HEK293 (cell line): Measurements from ENCODE around the gene RPL13A.

Source experiments
- BCL11A ChIP-seq: fragments of 450-650 bp; formaldehyde crosslinking; IDR thresholded peaks from 2 replicates; pipeline ENCODE4 v1.5.1; 2016; ENCODE audit warnings: low read depth, missing biosample characterization, missing genetic modification characterization
- BCL11B ChIP-seq: fragments of 450-650 bp; formaldehyde crosslinking; IDR thresholded peaks from 2 replicates; pipeline ENCODE4 v1.5.1; 2016; ENCODE audit warnings: low read depth, missing biosample characterization, missing genetic modification characterization
- HOXC10 ChIP-seq: sonication (generic); formaldehyde crosslinking; IDR thresholded peaks from 2 replicates; pipeline ENCODE4 v1.8.1; 2023; ENCODE audit warnings: mild to moderate bottlenecking, missing genetic modification reagents
- KLF9 ChIP-seq: fragments of 450-650 bp; formaldehyde crosslinking; IDR thresholded peaks from 2 replicates; pipeline ENCODE4 v1.5.1; 2016; ENCODE audit warnings: missing biosample characterization, missing genetic modification characterization, low read depth
- ZBTB8A ChIP-seq: fragments of 450-650 bp; formaldehyde crosslinking; IDR thresholded peaks from 2 replicates; pipeline ENCODE4 v1.5.1; 2016; ENCODE audit warnings: missing biosample characterization, missing genetic modification characterization
- ZNF223 ChIP-seq: fragments of 450-650 bp; formaldehyde crosslinking; IDR thresholded peaks from 2 replicates; pipeline ENCODE4 v1.5.1; 2016; ENCODE audit warnings: missing biosample characterization, missing genetic modification characterization
- ZNF23 ChIP-seq: fragments of 450-650 bp; formaldehyde crosslinking; IDR thresholded peaks from 2 replicates; pipeline ENCODE4 v1.5.1; 2016; ENCODE audit warnings: missing biosample characterization, missing genetic modification characterization, borderline replicate concordance
- ZNF354C ChIP-seq: fragments of 450-650 bp; formaldehyde crosslinking; IDR thresholded peaks from 2 replicates; pipeline ENCODE4 v1.5.1; 2016; ENCODE audit warnings: missing biosample characterization, missing genetic modification characterization, low read depth, borderline replicate concordance
- ZNF48 ChIP-seq: fragments of 450-650 bp; formaldehyde crosslinking; IDR thresholded peaks from 2 replicates; pipeline ENCODE4 v1.5.1; 2016; ENCODE audit warnings: missing biosample characterization, missing genetic modification characterization
- ZNF530 ChIP-seq: fragments of 450-650 bp; formaldehyde crosslinking; IDR thresholded peaks from 2 replicates; pipeline ENCODE4 v1.5.1; 2016; ENCODE audit warnings: low read depth, missing biosample characterization, missing genetic modification characterization
- ZNF626 ChIP-seq: fragments of 450-650 bp; sonication (Bioruptor Pico); formaldehyde crosslinking; IDR thresholded peaks from 2 replicates; pipeline ENCODE4 v1.5.1; 2018; ENCODE audit warnings: missing biosample characterization, missing genetic modification characterization, inconsistent platforms
- ZNF629 ChIP-seq: fragments of 450-650 bp; formaldehyde crosslinking; IDR thresholded peaks from 2 replicates; pipeline ENCODE4 v1.5.1; 2017; ENCODE audit warnings: missing biosample characterization, missing genetic modification characterization
- ZNF677 ChIP-seq: fragments of 450-650 bp; IDR thresholded peaks from 2 replicates; pipeline ENCODE4 v1.5.0; 2018; ENCODE audit warnings: missing biosample characterization, mild to moderate bottlenecking, missing genetic modification characterization, moderate library complexity
- ZNF707 ChIP-seq: fragments of 450-650 bp; formaldehyde crosslinking; IDR thresholded peaks from 2 replicates; pipeline ENCODE4 v1.5.1; 2016; ENCODE audit warnings: missing biosample characterization, missing genetic modification characterization
- ZNF785 ChIP-seq: fragments of 450-650 bp; formaldehyde crosslinking; IDR thresholded peaks from 2 replicates; pipeline ENCODE4 v1.5.1; 2016; ENCODE audit warnings: missing biosample characterization, missing genetic modification characterization
- ZNF830 ChIP-seq: fragments of 450-650 bp; IDR thresholded peaks from 2 replicates; pipeline ENCODE4 v1.5.0; 2018; ENCODE audit warnings: missing biosample characterization, missing genetic modification characterization, low read depth, mild to moderate bottlenecking, moderate library complexity
- TF ChIP-seq, protein P1 (sequence below): fragments of 450-650 bp; formaldehyde crosslinking; IDR thresholded peaks from 2 replicates; pipeline ENCODE4 v1.5.1; 2016; ENCODE audit warnings: missing biosample characterization, missing genetic modification characterization
- TF ChIP-seq, protein P2 (sequence below): fragments of 450-650 bp; formaldehyde crosslinking; IDR thresholded peaks from 2 replicates; pipeline ENCODE4 v1.5.1; 2016; ENCODE audit warnings: missing biosample characterization, missing genetic modification characterization
- TF ChIP-seq, protein P3 (sequence below): fragments of 450-650 bp; formaldehyde crosslinking; IDR thresholded peaks from 2 replicates; pipeline ENCODE4 v1.5.1; 2016; ENCODE audit warnings: missing biosample characterization, missing genetic modification characterization
- TF ChIP-seq, protein P4 (sequence below): fragments of 450-650 bp; formaldehyde crosslinking; IDR thresholded peaks from 2 replicates; pipeline ENCODE4 v1.5.1; 2016; ENCODE audit warnings: missing biosample characterization, missing genetic modification characterization, low read depth

RPL13A gene

DNA sequence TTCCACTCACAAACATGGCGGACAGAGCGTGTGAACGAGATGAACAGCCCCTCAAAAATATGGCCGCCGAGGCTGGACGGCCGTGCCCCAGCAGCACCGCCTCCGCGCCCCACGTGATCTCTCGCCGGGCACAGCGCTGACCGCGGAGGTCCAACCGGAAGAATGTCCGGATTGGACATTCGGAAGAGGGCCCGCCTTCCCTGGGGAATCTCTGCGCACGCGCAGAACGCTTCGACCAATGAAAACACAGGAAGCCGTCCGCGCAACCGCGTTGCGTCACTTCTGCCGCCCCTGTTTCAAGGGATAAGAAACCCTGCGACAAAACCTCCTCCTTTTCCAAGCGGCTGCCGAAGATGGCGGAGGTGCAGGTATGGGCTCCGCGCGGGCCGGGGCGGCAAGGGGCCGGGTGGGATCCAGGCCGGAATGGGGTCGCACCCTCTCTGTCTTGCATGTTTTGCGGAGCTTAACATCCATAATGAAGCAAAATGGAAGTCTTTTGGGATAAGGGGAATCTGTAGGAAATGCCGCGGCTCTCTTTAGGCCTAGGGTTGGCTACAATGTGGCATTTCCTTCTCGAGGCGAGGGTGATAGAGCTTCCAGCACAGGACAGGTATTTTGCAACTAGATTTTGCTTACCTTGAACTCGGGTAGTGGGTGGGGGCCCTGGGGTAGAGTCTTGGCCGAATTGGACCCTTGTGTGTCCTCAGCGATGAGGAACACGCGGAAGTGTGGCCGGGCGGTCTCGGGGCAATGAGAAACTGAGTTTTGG, at the start of gene RPL13A (continued):
- no peak for TF ChIP-seq ZNF354C (tag by site-specific recombination)
- 0 out of 2 replicates have a peak, but pooled peaks have one; percentile 12 for TF ChIP-seq ZBTB8A
- TF ChIP-seq BCL11B (tag by site-specific recombination), result peak; percentile 91
- TF ChIP-seq, protein P1, sequence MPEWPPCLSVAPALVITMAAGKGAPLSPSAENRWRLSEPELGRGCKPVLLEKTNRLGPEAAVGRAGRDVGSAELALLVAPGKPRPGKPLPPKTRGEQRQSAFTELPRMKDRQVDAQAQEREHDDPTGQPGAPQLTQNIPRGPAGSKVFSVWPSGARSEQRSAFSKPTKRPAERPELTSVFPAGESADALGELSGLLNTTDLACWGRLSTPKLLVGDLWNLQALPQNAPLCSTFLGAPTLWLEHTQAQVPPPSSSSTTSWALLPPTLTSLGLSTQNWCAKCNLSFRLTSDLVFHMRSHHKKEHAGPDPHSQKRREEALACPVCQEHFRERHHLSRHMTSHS (tag by site-specific recombination), result no peak
- TF ChIP-seq ZNF23 (tag by site-specific recombination), result no peak
- TF ChIP-seq ZNF707, result no peak
- TF ChIP-seq ZNF626 (tag by site-specific recombination), result no peak
- TF ChIP-seq BCL11A, result peak; percentile 72; the same call in 1 of the 2 replicates
- TF ChIP-seq, protein P2, sequence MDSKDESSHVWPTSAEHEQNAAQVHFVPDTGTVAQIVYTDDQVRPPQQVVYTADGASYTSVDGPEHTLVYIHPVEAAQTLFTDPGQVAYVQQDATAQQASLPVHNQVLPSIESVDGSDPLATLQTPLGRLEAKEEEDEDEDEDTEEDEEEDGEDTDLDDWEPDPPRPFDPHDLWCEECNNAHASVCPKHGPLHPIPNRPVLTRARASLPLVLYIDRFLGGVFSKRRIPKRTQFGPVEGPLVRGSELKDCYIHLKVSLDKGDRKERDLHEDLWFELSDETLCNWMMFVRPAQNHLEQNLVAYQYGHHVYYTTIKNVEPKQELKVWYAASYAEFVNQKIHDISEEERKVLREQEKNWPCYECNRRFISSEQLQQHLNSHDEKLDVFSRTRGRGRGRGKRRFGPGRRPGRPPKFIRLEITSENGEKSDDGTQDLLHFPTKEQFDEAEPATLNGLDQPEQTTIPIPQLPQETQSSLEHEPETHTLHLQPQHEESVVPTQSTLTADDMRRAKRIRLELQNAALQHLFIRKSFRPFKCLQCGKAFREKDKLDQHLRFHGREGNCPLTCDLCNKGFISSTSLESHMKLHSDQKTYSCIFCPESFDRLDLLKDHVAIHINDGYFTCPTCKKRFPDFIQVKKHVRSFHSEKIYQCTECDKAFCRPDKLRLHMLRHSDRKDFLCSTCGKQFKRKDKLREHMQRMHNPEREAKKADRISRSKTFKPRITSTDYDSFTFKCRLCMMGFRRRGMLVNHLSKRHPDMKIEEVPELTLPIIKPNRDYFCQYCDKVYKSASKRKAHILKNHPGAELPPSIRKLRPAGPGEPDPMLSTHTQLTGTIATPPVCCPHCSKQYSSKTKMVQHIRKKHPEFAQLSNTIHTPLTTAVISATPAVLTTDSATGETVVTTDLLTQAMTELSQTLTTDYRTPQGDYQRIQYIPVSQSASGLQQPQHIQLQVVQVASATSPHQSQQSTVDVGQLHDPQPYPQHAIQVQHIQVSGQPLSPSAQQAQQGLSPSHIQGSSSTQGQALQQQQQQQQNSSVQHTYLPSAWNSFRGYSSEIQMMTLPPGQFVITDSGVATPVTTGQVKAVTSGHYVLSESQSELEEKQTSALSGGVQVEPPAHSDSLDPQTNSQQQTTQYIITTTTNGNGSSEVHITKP, result no peak
- TF ChIP-seq, protein P3, sequence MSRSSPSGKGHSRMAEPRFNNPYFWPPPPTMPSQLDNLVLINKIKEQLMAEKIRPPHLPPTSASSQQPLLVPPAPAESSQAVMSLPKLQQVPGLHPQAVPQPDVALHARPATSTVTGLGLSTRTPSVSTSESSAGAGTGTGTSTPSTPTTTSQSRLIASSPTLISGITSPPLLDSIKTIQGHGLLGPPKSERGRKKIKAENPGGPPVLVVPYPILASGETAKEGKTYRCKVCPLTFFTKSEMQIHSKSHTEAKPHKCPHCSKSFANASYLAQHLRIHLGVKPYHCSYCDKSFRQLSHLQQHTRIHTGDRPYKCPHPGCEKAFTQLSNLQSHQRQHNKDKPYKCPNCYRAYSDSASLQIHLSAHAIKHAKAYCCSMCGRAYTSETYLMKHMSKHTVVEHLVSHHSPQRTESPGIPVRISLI, result no peak
- TF ChIP-seq ZNF677 (tag by site-specific recombination), result no peak
- TF ChIP-seq, protein P4, sequence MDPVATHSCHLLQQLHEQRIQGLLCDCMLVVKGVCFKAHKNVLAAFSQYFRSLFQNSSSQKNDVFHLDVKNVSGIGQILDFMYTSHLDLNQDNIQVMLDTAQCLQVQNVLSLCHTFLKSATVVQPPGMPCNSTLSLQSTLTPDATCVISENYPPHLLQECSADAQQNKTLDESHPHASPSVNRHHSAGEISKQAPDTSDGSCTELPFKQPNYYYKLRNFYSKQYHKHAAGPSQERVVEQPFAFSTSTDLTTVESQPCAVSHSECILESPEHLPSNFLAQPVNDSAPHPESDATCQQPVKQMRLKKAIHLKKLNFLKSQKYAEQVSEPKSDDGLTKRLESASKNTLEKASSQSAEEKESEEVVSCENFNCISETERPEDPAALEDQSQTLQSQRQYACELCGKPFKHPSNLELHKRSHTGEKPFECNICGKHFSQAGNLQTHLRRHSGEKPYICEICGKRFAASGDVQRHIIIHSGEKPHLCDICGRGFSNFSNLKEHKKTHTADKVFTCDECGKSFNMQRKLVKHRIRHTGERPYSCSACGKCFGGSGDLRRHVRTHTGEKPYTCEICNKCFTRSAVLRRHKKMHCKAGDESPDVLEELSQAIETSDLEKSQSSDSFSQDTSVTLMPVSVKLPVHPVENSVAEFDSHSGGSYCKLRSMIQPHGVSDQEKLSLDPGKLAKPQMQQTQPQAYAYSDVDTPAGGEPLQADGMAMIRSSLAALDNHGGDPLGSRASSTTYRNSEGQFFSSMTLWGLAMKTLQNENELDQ (tag by site-specific recombination), result no peak
- TF ChIP-seq ZNF530 (tag by site-specific recombination), result no peak
- no peak for TF ChIP-seq ZNF223 (tag by site-specific recombination)
- TF ChIP-seq KLF9 (tag by site-specific recombination), result 0 out of 2 replicates have a peak, but pooled peaks have one; percentile 21
- TF ChIP-seq ZNF830 (tag by site-specific recombination), result no peak
- no peak for TF ChIP-seq HOXC10 (CRISPR knock-in tag)
- no peak for TF ChIP-seq ZNF48
- 0 out of 2 replicates have a peak, but pooled peaks have one; percentile 49 for TF ChIP-seq ZNF785 (tag by site-specific recombination)
- peak; percentile 98 for TF ChIP-seq ZNF629 (tag by site-specific recombination)
- TF ChIP-seq, all 188 proteins: peak for 54
